SKM-1 treated with dmso at 0.1 percent for 144 hours (cell line): ENCODE data around the gene IQSEC2.
A peak's percentile ranks its signal among the peaks of the same experiment; 100 is the strongest.

Source experiments
- DNase-seq: peaks from one replicate; lab custom pipeline; 2025; ENCODE audit not compliant: unreplicated experiment; lab: John Stamatoyannopoulos, UW

Gene IQSEC2

DNA sequence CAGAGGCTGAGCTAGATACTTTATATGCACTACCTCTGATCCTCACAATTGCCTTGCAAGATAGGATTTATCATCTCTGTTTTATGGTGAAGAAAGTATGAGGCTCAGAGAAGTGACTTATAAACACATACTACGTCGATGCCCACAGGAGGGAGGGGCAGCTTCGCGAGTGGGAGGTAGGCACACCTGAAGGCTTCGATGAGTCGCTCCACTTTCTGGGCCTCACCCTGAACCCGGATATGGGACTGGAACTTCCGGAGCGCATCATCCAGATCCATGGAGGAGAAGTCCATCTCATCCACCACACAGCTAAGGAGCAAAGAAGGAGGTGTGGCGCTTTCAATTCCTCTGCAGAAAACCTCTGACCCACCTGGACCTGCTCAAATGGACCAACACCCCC lies 33.5 kb downstream of the IQSEC2 start:
- DNase-seq: no peak

DNA sequence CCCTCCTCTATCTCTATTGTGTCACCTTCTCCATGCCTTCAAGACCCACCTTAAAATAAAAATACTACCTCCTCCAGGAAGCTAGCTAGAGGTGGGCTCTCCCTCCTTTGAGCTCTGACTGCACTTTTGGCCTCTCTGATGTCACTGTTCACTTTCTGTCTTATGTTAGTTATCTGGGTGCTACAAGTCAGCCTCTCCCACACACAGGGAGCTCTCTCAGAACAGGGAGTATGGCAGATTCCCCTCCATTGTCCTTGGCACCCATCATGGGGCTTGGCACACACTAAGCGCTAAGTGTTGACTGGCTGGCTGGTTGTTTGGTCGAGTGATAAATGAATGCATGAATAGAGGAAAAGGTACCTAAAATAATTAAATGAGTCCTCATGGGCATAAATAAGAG lies 35.2 kb downstream of the IQSEC2 start:
- DNase-seq: no peak

DNA sequence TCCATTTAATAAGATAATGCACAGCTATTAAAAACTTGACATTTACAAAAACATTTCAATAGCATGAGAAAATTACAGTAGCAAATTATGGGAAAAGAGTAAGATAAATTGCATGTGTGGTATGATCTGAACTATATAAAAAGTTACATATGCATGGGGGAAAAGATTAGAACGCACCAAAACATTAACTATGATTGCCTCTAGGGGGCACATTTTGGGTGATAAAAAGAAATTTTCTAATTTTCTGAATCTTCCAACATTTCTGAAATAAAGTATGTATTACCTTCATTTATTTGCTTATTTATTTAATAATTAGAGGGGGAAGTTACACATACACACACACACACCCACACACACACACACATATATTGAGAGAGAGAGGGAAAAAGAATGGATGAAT lies 36.8 kb downstream of the IQSEC2 start:
- no peak for DNase-seq

DNA sequence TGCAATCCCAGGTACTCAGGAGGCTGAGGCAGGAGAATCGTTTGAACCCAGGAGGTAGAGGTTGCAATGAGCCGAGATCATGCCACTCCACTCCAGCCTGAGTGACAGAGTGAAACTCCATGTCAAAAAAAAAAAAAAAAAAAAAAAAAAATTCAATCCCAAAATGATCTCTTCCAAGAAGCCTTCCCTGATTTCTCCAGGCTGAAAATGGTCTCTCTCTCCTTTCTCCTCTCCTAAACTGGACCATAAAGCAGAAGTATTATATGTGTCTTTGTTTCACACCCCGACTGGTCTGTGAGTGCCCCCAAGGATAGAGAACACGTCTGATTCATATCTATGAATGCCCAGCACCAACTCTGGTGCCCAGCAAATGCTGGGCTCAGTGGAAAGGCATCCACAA lies 39.1 kb downstream of the IQSEC2 start:
- DNase-seq: no peak

DNA sequence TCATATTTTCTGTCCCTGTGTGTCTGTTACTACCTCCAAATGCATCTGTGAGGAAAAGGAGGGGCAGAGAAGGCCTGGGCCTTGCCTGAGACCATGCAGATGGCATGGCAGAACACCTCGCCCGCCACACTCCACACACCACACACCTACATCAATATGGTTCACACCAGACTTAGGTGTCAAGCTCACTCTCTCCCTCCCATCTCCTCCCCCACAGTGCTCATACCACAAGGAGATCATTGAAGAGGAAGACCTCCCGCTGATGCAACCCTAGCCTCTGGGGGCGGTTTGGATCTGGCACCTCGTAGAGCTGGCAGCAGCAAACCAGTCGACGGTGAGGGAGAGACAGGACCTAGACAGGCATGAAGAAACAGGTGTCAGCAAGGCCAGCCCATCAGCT lies 39.8 kb downstream of the IQSEC2 start:
- DNase-seq: no peak

DNA sequence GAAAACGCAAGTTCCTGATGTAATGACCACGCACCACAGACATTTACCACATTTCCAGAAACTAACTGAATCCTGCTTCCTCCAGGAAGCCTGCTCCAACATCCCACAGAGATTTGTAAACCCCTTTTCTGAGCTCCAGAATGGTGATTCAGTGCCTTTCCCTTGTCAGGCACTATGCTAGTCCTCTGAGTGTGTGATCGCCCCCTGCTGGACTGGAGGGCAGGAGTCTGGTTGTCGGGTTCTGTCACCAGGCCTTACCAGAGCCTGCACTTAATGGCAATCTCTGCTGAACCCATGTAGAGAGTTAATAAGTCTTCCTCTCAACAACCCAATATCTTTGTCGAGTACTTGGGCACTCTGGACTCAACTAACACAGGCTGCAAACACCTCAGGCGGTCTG lies 41.9 kb downstream of the IQSEC2 start:
- DNase-seq: peak; percentile 3

DNA sequence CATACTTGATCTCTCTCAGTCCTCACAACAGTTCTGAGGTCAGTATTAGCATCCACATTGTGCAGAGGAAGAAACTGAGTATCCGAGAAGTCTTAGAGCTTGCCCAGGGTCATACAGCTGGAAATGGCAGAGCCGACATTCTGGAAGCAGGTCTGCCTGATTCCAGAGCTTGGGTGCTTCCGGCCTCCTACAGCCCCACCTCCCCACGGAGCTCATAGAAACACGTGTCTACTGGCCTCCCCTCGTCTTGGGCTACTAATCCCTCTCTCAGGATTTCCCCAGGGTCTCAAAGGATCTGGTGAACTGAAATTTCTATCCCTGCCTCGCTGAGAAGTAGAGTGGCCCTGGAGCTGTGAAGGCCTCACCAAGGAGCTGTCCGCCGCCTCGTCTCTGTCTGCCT lies 44.3 kb downstream of the IQSEC2 start:
- DNase-seq: no peak

DNA sequence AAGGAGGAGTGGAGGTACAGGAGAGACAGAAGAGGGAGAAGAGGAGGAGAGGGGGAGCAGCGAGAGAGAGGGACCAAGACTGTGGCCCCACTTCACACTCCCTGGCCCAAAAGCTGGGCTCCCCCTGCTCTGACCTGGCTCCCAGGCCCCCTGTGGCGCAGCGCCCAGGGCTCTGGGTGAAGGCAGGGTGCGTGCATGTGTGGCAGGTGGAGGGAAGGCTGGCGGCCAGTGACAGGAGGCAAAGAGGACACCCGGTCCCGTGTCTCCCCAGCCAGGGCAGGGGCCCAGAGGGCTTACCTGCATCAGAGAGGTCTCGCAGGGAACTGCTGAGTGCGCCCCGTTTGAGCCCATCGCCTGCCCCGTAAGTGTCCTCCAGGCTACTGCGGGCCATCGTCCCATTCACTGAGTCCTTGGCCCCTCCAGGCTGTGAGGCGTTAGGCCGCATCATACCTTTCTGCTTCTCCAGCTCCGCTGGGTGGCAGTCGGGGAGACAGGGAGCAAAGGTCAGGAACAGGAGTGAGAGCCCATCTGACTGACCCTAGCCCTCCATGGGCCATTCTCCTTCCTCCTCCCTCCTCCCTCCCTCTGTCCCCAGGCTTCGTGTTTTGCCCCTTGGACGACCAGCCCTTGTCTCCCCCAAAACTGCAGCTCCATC lies 45.2 kb downstream of the IQSEC2 start:
- DNase-seq: no peak

DNA sequence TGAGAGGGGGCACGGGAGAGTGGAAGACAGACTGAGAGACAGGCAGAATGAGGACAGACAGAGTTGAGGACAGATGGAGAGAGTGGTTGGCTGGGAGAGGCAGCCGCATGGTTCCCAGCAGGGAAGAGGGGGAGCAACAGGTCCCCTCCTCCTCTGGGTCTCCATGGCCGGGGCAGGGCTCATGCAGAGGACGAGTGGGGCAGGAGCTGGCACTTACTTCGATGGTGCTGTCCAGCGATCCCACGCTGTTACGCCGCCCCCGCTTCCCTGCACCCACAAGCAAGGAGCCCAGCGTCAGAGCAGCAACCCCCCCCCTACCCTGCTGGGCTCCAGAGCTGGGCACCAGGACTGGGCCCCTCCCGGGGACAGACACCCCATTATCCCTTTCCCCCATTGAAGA lies 45.8 kb downstream of the IQSEC2 start:
- DNase-seq: no peak

DNA sequence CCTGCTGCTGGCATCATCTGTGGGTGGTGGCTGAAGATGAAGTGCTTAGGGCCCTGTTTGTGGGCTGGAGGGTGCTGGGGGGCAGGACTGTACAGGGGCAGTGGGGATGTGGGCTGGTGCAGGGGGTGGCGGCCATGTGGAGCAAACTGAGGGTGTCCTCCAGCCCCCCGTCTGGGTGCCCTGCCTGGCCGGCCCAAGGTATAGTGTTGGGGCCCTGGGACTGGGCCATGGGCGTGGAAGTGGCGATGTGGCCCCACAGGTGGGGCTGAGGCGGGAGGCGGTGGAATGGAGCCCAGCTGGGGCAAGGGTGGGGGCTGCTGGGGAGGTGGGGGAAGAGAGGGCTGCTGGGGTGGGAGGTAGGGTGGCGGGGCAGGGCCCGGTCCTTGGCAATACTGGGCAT lies 46.9 kb downstream of the IQSEC2 start:
- DNase-seq: no peak

DNA sequence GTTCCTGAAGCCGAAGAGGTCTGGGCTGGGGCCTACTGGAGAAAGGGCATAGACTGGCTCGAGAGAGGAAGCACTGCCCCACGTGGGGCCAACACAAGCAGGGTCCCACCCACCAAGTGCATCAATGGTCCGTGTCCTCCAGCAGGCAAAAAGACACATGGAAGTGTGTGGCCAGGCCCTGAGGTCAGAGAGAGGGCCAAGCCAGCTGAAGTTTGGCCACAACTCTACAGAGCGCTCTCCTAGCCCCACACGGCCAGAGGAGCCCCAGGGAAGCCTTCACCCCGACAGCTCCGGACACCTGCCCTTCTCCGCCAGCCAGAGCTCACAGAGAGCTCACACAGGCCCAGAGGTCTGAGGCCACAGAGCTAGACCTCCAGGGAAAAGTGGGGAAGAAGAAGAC lies 47.8 kb downstream of the IQSEC2 start:
- no peak for DNase-seq

DNA sequence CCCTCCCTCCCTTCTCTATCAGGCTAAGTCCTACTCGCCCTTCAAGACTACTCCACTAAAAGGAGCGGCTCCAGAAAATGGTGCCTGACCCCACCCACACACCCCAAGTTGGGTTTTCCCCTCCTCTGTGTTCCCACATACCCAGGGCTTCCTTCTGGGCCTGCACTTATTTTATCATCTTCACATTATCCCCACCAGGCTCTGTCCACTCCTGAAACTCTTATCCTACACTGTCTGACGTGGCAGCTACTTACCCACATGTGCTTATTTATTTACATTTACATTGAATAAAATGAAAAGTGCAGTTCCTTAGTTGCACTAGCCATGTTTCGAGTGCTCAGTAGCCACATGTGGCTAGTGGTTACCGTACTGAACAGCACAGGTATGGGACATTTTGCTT lies 51.3 kb downstream of the IQSEC2 start:
- DNase-seq: no peak

DNA sequence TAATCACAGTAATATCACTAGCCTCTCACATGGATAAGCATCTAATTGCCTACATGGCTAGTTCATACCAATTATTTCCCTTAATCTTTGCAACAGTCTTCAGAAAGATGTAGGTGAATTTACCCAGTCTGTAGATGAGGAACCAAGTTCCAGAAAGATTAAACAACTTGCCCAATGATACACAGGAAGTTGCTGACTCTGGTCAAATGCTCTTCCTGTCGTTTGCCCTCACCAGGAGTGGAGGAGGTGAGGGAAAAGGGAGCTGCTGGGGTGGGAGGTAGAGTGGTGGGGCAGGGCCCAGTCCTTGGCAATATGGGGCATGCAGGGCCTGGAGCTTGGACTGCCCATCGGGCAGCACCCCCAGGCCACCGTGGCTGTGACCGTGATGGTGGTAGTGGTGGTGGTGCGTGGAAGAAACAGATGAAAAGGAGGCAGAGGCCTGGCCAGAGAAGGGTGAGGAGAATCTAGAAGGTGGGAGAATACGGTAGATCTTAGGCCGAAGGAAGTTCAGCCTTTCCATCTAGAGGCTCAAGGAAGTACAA lies 54.1 kb downstream of the IQSEC2 start:
- no peak for DNase-seq

DNA sequence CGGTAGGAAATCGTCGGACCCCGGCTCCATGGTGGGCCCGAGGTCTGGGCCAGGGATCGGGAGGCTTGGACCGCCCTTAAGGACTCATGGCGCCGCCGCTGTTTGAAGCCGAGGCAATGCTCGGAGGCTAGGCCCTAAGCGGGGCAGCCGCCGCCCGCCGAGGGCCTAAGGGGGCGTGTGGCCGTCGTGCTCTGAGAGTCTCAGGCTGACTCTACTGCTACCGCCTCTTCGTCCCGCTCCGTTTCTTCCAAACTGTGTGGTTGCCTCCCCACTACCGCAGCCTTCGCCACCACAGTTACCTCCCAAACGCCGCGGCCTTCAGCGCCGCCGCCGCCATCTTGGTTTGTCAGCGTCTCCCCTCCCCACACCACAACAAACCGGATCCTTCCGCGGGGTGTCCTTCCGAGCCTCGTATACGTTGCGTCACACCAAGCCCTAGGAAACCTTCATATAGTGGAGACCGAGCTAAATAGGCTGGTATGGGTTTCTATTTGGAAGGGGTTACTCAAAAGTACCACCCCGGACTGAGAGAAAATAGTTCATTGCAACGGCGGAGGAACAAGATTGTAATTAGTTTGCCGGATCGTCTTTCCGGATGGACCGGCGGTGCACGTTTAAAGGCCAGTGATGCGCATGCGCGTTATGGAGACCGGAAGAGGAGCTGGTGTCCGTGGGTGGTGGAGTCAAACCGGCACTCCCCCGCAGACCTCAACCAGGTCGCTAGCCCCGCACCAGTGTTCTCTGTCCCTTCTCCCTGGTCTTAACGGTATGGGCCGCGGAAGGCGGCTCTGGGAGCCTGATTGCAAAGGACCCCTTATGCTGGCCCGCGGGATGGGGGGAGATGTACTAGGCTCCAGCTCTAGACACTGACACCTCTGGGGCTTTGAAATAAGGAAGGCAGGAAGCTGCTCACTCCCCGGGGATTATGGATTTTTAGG lies 56.3 kb downstream of the IQSEC2 start, which contains the start of gene KDM5C:
TSS of gene KDM5C (minus strand) at position 348 of the 938 bp plus-strand sequence. CDS start at position 30, 318 bp downstream.
- DNase-seq: peak; percentile 71

DNA sequence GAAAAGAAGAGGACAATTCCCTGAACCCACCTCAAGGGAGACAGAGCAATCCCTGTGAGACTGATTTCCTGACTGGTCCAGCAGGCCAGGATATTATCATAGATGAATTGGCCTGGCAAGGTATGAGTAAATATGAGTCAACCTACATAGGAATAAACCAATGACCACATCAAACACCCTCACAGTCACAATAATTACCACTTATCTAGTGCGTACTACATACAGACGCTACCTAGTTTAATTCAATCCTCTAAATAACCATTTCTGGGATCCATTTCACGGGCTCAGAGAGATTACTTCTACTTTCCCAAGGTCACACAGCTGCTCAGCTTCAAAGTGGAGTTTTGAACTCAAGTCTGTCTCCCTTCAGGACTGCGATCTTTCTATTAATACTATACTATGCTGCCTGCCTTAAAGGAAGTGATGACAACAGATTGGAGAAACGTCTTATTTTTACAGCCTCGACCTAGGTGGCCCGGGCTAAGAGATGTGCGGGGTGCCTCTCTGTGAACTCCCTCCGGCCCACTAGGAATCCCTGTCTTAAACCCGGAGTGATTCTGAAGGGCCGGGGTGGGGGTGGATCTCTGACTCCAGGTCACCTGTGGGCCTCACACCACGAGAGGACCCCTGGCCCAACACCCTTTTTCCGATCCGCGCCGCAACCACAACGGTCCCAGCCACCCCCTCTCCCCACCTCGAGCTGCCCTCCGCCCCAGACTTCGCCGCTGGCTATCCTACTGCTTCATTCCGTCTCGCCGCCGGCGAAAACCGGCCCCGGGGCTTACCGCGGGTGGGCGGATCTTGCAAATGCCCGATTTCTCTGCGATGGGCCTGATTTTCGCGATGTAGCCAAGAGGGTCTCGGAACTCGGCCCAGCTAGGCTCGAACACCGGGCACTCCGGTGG lies 57.2 kb downstream of the IQSEC2 start:
- no peak for DNase-seq

DNA sequence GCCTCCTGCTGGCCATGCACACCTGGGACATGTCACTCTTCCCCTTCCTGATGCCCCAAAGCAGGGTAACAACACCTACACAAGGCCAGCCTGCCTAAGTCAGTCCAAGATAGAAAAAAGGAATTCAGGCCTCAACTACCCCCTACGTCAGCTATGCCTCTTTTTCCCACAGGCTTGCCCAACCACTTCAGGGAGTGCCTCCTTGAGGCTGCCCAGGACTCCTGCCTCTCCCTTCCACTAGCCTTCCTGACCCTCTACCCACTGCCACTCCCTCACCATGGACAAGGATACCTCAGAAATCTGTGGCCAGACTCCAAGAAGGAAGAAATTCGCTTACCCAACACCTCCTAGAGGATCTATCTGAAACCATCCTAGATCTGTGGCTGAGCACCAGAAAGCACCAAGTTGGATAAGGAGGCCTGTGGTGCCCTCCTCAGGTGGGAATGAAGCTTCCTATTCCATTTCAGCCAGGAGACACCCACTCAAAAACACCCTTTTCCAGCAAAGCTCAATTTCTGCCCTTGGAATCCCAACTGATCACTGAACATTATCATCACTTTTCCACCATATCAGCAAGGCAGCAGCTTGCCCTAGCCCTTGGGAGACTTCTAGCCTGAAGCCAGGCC lies 58.2 kb downstream of the IQSEC2 start:
- DNase-seq: no peak
